ENCODE measurements around the gene COL7A1.

Gene COL7A1

DNA sequence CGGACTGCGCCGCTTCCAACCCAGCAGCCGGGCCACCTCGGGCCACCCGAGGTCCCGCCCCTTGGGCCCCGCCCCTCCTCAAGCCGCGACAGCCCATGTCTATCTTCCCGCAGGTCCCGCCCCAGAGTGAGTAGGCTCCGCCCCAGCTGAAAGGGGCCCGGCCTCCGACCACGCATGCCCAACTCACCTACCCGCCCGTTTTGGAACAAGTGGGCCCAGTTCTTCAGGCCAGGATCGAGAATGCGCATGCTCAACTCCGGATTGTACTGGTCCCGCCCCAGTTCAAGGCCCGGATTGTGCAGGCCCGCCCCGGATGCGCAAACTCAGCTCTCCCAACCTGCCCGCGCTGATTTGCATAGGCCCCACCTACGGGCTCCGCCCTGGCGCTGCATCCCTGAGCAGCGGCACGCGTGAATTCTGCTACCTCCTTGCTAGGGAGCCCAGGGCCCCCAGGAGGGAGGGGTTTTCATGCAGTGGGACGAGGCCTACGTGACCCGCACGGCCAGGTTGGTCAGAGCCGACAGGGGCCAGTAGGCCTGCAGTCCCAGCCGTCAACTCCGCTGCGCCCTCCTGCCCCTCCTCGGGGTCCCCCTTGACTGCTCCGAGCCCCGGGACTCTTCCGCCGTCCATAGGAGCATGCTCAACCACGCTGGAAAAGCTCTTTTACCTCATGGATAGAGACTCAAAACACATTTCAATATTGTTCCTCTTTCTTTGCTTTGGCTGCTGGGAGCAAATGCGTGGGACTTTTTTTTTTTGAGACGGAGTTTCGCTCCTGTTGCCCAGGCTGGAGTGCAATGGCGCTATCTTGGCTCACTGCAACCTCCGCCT lies 38.1 kb downstream of the COL7A1 start, which contains the start of gene PFKFB4:
Gene PFKFB4, minus strand, starts transcription at position 8 of the 831 bp plus-strand sequence. CDS start 26 bp downstream, outside the sequence.
- Histone ChIP-seq H3K79me2 (ENCODE audit: insufficient read depth, low read length) (no peaks in the 10 kb centered on the region), H3K36me3 (ENCODE audit: insufficient read depth, low read length) (no peaks in the 10 kb centered on the region; the same call in 1 of the 2 replicates), H2AFZ (ENCODE audit: low read depth, low read length) (peak within 1 kb of the TSS; percentile 96), H3K27me3 (ENCODE audit: insufficient read depth, low read length, poor library complexity) (no peaks in the 10 kb centered on the region), H3K4me1 (ENCODE audit: insufficient read depth, low read length) (peaks cover 39% of the 10 kb centered on the region), H3K4me3 (ENCODE audit: low read depth in 1 of 2, low read length in 2 of 2) (peak within 1 kb of the TSS; percentile 27 to 68; a peak in 3 of 4 replicates), H3K27ac (ENCODE audit: low read length) (peak within 1 kb of the TSS; percentile 46), H3K9ac (ENCODE audit: low read depth, low read length) (peak within 1 kb of the TSS; percentile 55), H3K4me2 (ENCODE audit: insufficient read depth, low read length) (peak within 1 kb of the TSS; percentile 97), H4K20me1 (ENCODE audit: insufficient read depth, low read length) (no peaks in the 10 kb centered on the region; the same call in 1 of the 2 replicates), H3K9me3 (ENCODE audit: insufficient read depth, low read length, severe bottlenecking) (no peaks in the 10 kb centered on the region)
- TF ChIP-seq CTCF (IDR thresholded peaks at IDR 0.05; ENCODE audit: borderline replicate concordance, extremely low read depth, low read length, poor library complexity, severe bottlenecking) (no peak), EZH2 (IDR thresholded peaks at IDR 0.05; ENCODE audit: borderline replicate concordance, low read depth, low read length, severe bottlenecking) (no peak)
- peak; percentile 92 for ATAC-seq (ENCODE audit: insufficient read depth, low read depth)
- DNase-seq, result peak; percentile 99

DNA sequence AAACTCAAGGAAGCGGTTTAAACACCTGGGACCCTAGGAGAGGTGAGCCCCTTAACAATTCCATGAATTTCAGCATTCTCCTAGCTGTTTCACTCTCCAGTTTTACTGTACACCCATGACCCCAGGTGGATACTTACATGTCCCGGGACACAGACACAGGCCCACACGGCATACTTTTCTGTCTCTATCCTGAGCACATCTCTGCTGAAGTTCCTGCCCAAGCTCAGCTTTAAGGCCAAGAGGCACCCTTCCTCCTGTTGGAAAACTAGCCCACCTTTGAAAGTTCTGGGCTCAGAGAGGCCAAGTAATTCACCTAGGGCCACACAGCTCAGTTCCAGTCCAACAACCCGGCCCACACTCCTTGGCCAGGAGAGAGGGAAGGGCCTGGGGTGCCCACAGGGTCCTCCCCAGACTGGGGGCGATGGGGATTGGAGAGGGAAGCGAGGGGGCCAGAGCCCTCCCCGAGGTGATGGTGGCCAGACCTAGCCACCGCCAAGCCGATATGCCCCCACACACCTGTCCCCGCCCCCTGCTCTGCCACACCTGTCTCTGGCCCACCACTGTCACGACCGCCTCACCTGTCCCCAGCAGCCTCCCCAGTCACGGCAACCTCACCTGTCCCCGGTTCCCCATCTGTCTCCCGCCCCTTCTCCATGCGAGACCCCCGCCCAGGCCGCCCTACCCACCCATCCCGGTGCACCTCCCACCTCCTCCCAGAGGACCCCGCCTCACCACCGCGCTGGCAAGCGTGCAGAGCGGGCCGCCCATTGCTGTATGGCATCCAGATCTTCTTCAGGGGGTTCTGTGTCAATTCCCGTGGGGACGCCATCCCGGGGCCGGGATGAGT lies 39.0 kb downstream of the COL7A1 start:
- ATAC-seq (ENCODE audit: insufficient read depth, low read depth) (no peak), DNase-seq (no peak)
- Histone ChIP-seq H3K36me3 (ENCODE audit: insufficient read depth, low read length) (no peaks in the 10 kb centered on the region; the same call in 1 of the 2 replicates), H3K27ac (ENCODE audit: low read length) (peak overlapping the region; percentile 23; the same call in 1 of the 2 replicates), H3K9ac (ENCODE audit: low read depth, low read length) (peak overlapping the region; percentile 55), H3K4me2 (ENCODE audit: insufficient read depth, low read length) (peak overlapping the region; percentile 97), H3K9me3 (ENCODE audit: insufficient read depth, low read length, severe bottlenecking) (no peaks in the 10 kb centered on the region), H4K20me1 (ENCODE audit: insufficient read depth, low read length) (no peaks in the 10 kb centered on the region; the same call in 1 of the 2 replicates), H3K27me3 (ENCODE audit: insufficient read depth, low read length, poor library complexity) (no peaks in the 10 kb centered on the region), H3K79me2 (ENCODE audit: insufficient read depth, low read length) (no peaks in the 10 kb centered on the region), H3K4me1 (ENCODE audit: insufficient read depth, low read length) (peaks cover 39% of the 10 kb centered on the region), H2AFZ (ENCODE audit: low read depth, low read length) (peak overlapping the region; percentile 77), H3K4me3 (ENCODE audit: low read depth in 1 of 2, low read length in 2 of 2) (peak overlapping the region; percentile 27 to 68; a peak in 3 of 4 replicates)
- TF ChIP-seq CTCF (IDR thresholded peaks at IDR 0.05; ENCODE audit: borderline replicate concordance, extremely low read depth, low read length, poor library complexity, severe bottlenecking) (no peak), EZH2 (IDR thresholded peaks at IDR 0.05; ENCODE audit: borderline replicate concordance, low read depth, low read length, severe bottlenecking) (no peak)

DNA sequence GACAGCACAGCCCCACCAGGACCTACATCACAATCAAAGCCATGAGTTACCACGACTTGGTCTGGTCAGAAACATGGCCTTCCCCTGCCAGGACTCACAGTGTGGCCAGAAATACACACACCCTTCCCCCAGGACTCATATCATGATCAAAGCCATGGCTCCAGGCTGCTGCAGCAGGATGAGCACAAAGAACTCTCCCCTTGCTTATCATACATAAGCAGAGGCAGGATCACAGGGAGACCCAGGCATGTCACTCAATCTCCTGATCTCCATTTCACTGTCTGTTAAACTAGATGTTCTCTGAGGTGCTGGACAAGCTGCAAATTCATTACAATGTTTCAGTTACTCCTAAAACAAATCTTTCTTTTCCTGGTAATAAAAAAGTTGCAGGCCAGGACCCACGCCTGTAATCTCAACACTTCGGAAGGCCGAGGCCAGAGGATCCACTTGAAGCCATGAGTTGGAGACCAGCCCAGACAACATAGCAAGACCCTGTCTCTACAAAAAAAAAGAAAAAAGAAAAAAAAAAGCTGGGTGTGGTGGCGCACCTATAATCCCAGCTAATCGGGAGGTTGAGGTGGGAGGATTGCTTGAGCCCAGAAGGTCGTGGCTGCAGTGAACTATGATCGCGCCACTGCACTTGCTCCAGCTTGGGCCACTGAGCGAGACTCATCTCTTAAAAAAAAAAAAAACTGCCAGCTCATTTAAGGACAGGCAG lies 39.7 kb downstream of the COL7A1 start:
- DNase-seq, result no peak
- Histone ChIP-seq H3K4me3 (ENCODE audit: low read depth in 1 of 2, low read length in 2 of 2) (peak overlapping the region in 1 of 2 experiments; percentile 68; a peak in 2 of 4 replicates), H3K27me3 (ENCODE audit: insufficient read depth, low read length, poor library complexity) (no peaks in the 10 kb centered on the region), H3K79me2 (ENCODE audit: insufficient read depth, low read length) (no peaks in the 10 kb centered on the region), H3K9me3 (ENCODE audit: insufficient read depth, low read length, severe bottlenecking) (no peaks in the 10 kb centered on the region), H4K20me1 (ENCODE audit: insufficient read depth, low read length) (no peaks in the 10 kb centered on the region; the same call in 1 of the 2 replicates), H3K9ac (ENCODE audit: low read depth, low read length) (peak overlapping the region; percentile 55; the same call in 1 of the 2 replicates), H3K4me2 (ENCODE audit: insufficient read depth, low read length) (peak overlapping the region; percentile 97), H3K27ac (ENCODE audit: low read length) (no peak overlapping the region), H2AFZ (ENCODE audit: low read depth, low read length) (no peak overlapping the region), H3K36me3 (ENCODE audit: insufficient read depth, low read length) (no peaks in the 10 kb centered on the region; the same call in 1 of the 2 replicates), H3K4me1 (ENCODE audit: insufficient read depth, low read length) (peaks cover 39% of the 10 kb centered on the region)
- no peak for TF ChIP-seq CTCF (IDR thresholded peaks at IDR 0.05; ENCODE audit: borderline replicate concordance, extremely low read depth, low read length, poor library complexity, severe bottlenecking)
- no peak for TF ChIP-seq EZH2 (IDR thresholded peaks at IDR 0.05; ENCODE audit: borderline replicate concordance, low read depth, low read length, severe bottlenecking)
- ATAC-seq (ENCODE audit: insufficient read depth, low read depth), result no peak
